Ovary (tissue), 9 donors: Measurements from ENCODE around the gene USP2. TPM values are rescaled to one million over a fixed set of nuclear protein-coding genes. Genes with fewer than 3 reads are reported as not detected.

Experiments
- DNase-seq, 5 donors: peaks; one replicate each; pipeline ENCODE4 v3.0.0-alpha.2; 2019 to 2020
- H3K27ac ChIP-seq, 2 donors: fragments of 200-600 bp; one replicate each; pipeline versions ENCODE4 v1.5.1 to v1.8.0; 2019 to 2022
- H3K27me3 ChIP-seq: fragments of 200-600 bp; one replicate; pipeline ENCODE4 v1.8.0; 2022
- H3K36me3 ChIP-seq: fragments of 200-600 bp; sonication (generic); one replicate; pipeline ENCODE4 v1.5.1; 2019
- H3K4me1 ChIP-seq: one replicate; pipeline ENCODE4 v1.8.1; 2013; ENCODE audit warnings: mild to moderate bottlenecking, moderate library complexity; ENCODE audit not compliant: insufficient read depth
- H3K4me3 ChIP-seq: fragments of 200-600 bp; sonication (generic); one replicate; pipeline ENCODE4 v1.5.1; 2017
- H3K9me3 ChIP-seq, 2 donors: fragments of 200-600 bp in 1 of 2; sonication (generic) in 1 of 2; one replicate each; pipeline versions ENCODE4 v1.5.1 to v1.8.1; 2013 to 2019; ENCODE audit warnings: mild to moderate bottlenecking in 1 of 2, moderate library complexity in 1 of 2
- CTCF ChIP-seq, 3 donors: fragments of 450-650 bp in 2 of 3; fragments of 200-600 bp in 1 of 3; IDR thresholded peaks; one replicate each; pipeline versions ENCODE4 v1.5.1 to v1.8.0; 2016 to 2022; ENCODE audit warnings: antibody characterized with exemption in 3 of 3, mild to moderate bottlenecking in 1 of 3
- EP300 ChIP-seq: sonication (generic); formaldehyde crosslinking; IDR thresholded peaks from one replicate; pipeline ENCODE4 v1.6.1; 2017; ENCODE audit warnings: antibody characterized with exemption
- POLR2A ChIP-seq: fragments of 450-650 bp; IDR thresholded peaks from one replicate; pipeline ENCODE4 v1.6.1; 2017; ENCODE audit warnings: antibody characterized with exemption, mild to moderate bottlenecking, moderate library complexity
- WGBS, 3 donors: extraction: QIAGEN DNeasy Blood & Tissue Kit in 1 of 3; methylation state at CpG; one replicate each; pipeline versions ENCODE4 v1.1.5 to v1.1.7; 2013 to 2017; 5-methylcytosine and 5-hydroxymethylcytosine counted together
- intact Hi-C, 4 donors: fragments of 100-400 bp; cut with DNase I; formaldehyde crosslinking; loops; one replicate each; pipeline versions ENCODE4 v1.11.0 to v1.15.1; 2022 to 2023
- polyA plus RNA-seq, 2 donors: library from polyadenylated mRNA; stranded (reverse); fragments of 200-250 nt in 1 of 2; fragments of 350-450 nt in 1 of 2; fragmentation: Illumina TruSeq in 1 of 2; extraction: RNeasy Lipid Tissue Mini Kit (QIAGEN cat#74804) in 1 of 2; gene quantifications; one replicate each; pipeline ENCODE4 v1.2.3, GENCODE V29; 2013 to 2014
- total RNA-seq, 7 donors: library from RNA; depleted of rRNA in 2 of 7; stranded (reverse); fragments of >200 nt in 2 of 7; fragmentation: NEBNext Ultra II Directional in 3 of 7; extraction: Animal tissue kit (Norgen Biotek cat#: 25700) in 3 of 7; gene quantifications; one replicate each; pipeline versions ENCODE4 v1.1.0 to v1.2.4, GENCODE V29; 2016 to 2023
- donor health status: DM: no; HTN: no; CAD: no; lungs with moderate emphysema.
- donor health status: DM: no; HTN: no; CAD: no.
- donor health status: Bipolar disorder and iron deficiency.
- donor health status: DM: yes; HTN: yes; CAD: no.
- donor health status: DM: no; HTN: no; CAD: no.
- donor health status: DM: yes; HTN: yes; CAD: no.

Gene USP2
- total and polyA plus RNA-seq, 9 donors, result 1.0 to 16.9 (median 4.0) TPM

DNA sequence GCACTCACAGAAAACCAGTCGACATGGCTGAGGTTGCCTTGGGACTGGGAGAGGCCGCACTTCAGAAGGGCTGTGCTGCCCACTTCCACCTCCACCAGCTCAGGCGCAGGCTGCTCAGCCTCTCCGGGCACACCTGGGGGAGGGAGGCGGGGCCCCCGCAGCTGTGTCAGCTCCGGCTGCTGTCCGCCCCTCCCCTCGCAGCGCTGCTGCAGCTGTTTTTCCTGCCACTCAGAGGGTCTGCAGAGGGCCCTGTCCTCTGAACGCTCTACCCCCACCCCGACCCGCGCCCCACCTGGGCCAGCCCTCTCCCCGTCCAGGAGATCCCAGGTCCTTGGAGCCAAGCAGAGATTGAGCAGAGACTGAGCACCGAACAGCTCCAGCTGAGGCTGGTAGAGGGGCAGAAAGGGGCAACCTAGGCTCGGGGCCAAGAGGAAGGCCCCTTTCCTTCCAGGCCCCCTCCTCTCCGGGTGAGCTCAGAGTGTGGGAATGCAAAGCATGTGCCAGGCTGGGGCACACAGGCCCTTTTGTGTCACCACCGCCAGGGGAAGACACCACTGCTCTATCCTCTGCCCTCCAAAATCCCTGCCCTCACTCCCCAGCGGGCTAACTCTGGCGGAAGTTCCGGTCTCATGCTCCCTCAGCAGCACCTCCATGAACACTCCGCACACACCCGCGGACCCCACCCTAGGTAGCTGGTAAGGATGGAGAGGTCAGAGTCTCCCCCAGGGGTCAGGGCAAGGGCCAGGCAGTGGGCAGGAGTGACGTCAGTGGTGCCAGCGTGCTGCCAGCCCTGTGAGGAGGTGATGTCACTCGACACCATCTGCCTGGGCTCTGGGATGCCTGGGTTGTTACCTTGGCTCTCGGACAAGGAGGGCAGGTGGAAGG, 66.1 kb downstream of the USP2 start:
- Histone ChIP-seq H3K9me3 (no peaks in the 10 kb centered on the region), H3K4me3 (peak overlapping the region; percentile 51), H3K4me1 (peaks cover 10% of the 10 kb centered on the region), H3K27me3 (no peaks in the 10 kb centered on the region), H3K27ac (peak overlapping the region; percentile 32 to 40), H3K36me3 (no peaks in the 10 kb centered on the region)
- intact Hi-C loops, result loop anchor here (5.0 to 10.0 kb wide), 3 partner anchors 101 to 111 kb away; partner anchors contain the start of gene CBL (in 3 of the 4)
- TF ChIP-seq POLR2A (no peak), EP300 (no peak)
- peak in 1 of 5 donors; percentile 39 for DNase-seq
- WGBS, 3 donors, result 15 to 22% (median 19%) methylated on average over 24 to 29 of the region's 29 CpGs

- no peaks in the 10 kb centered on the region for H3K36me3 ChIP-seq
- WGBS, 3 donors, result 71 to 85% (median 82%) methylated on average over 18 of the region's 18 CpGs
These were observed 66.8 kb downstream of the USP2 start for GRCh38 chr11:119314726-119315125.

GRCh38 chr11:119310682-119311052, 70.8 kb downstream of the USP2 start:
- 83 to 90% (median 85%) methylated on average over 20 of the region's 20 CpGs for WGBS, 3 donors
- TF ChIP-seq EP300, result no peak
- no peak for TF ChIP-seq POLR2A
- TF ChIP-seq CTCF (IDR thresholded peaks at IDR 0.05), result no peak
- H3K27ac ChIP-seq, result peak overlapping the region in 1 of 2 donors; percentile 20
- no peaks in the 10 kb centered on the region for H3K9me3 ChIP-seq
- no peak for DNase-seq
- H3K4me3 ChIP-seq, result no peak overlapping the region
- H3K4me1 ChIP-seq, result peaks cover 12% of the 10 kb centered on the region
- intact Hi-C loops, result loop anchor here in 3 of 4 donors (10.0 kb wide), 2 partner anchors 96 to 106 kb away; partner anchors contain the start of gene CBL (in 2 of the 3)
- H3K27me3 ChIP-seq, result no peaks in the 10 kb centered on the region
- no peaks in the 10 kb centered on the region for H3K36me3 ChIP-seq

More at GRCh38 chr11:119314726-119315125, 66.8 kb downstream of the USP2 start:
- intact Hi-C loops, result loop anchor here (5.0 to 10.0 kb wide), 3 partner anchors 100 to 110 kb away; partner anchors contain the start of gene CBL (in 3 of the 4)
- Histone ChIP-seq H3K27ac (no peak overlapping the region), H3K4me1 (peaks cover 10% of the 10 kb centered on the region), H3K4me3 (no peak overlapping the region), H3K27me3 (no peaks in the 10 kb centered on the region), H3K9me3 (no peaks in the 10 kb centered on the region)
- TF ChIP-seq POLR2A (no peak), EP300 (no peak), CTCF (IDR thresholded peaks at IDR 0.05) (no peak)
- no peak for DNase-seq

DNA sequence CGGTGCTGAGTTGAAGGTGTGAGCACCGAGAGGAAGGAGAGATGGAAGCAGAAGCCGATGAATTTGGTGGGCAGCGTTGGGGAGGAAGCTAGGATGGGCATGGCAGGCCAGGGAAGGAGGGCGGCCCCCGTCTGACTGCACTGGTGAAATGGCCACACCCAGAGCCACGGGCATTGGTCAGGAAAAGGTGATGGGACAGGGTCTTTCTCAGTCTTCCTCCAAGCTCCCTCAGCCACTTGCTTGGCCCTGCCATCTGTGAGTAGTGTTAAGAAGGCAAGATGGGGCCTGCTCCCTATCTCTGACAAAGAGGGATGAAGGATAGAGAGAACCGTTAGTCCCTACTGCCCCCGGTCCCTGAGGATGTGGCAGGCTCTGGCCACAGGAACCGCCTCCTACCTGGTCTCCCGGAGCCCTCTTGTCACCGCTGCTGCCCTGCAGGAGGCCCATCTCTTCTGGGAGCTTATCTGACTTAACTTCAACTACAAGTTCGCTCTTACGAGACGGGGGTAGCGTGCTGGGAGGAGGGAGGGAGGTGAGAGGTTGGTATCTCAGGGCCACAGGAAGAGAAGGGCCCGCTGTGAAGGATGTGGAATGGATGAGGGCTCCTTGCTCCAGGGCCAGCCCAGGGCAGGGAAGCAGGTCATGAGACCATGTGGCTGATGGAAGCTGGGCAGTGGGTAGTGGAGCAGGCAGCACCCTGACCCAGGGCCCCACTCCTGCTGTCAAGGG, 71.4 kb downstream of the USP2 start:
- TF ChIP-seq POLR2A (no peak), EP300 (no peak), CTCF (IDR thresholded peaks at IDR 0.05) (no peak)
- Histone ChIP-seq H3K36me3 (no peaks in the 10 kb centered on the region), H3K27me3 (no peaks in the 10 kb centered on the region), H3K4me3 (no peak overlapping the region), H3K9me3 (no peaks in the 10 kb centered on the region), H3K27ac (peak overlapping the region in 1 of 2 donors; percentile 43), H3K4me1 (peaks cover 12% of the 10 kb centered on the region)
- 79 to 85% (median 79%) methylated on average over 17 of the region's 17 CpGs for WGBS, 3 donors
- intact Hi-C loops, result loop anchor here in 3 of 4 donors (10.0 kb wide), 2 partner anchors 95 to 105 kb away; partner anchors contain the start of gene CBL (in 2 of the 3)
- no peak for DNase-seq
